Keratinocyte (primary cell): ENCODE results near the gene PGAP3. TPM values are rescaled to one million over a fixed set of nuclear protein-coding genes. Genes with fewer than 3 reads are reported as not detected.

Source experiments
- DNase-seq: peaks from one replicate; pipeline ENCODE4 v3.0.0-alpha.2; 2011; ENCODE audit warnings: low read depth, missing footprints, low spot score
- FAIRE-seq: peaks from 2 replicates; lab custom pipeline; 2011; peaks lifted over from hg19 to GRCh38; lab: Jason Lieb, UNC
- H2AFZ ChIP-seq: 2 replicates; pipeline ENCODE4 v1.6.0; 2012; ENCODE audit warnings: low read length, control low read depth, inconsistent platforms; ENCODE audit not compliant: control insufficient read depth
- H3K27ac ChIP-seq: 2 replicates; pipeline ENCODE4 v1.5.1; 2011; ENCODE audit warnings: low read length; ENCODE audit not compliant: control insufficient read depth, insufficient read depth
- H3K27me3 ChIP-seq: 3 replicates; pipeline ENCODE4 v1.6.0; 2011; ENCODE audit warnings: low read length; ENCODE audit not compliant: control insufficient read depth, insufficient read depth; ENCODE audit errors: extremely low read depth
- H3K36me3 ChIP-seq, 2 experiments: 2 replicates in 1 of 2; 3 replicates in 1 of 2; pipeline ENCODE4 v1.5.1; 2011; ENCODE audit warnings: low read length in 2 of 2, mild to moderate bottlenecking in 1 of 2; ENCODE audit not compliant: control insufficient read depth in 2 of 2, insufficient read depth in 2 of 2; ENCODE audit errors: extremely low read depth in 1 of 2
- H3K4me1 ChIP-seq: 3 replicates; pipeline ENCODE4 v1.5.1; 2011; ENCODE audit warnings: low read length; ENCODE audit not compliant: control insufficient read depth, insufficient read depth; ENCODE audit errors: extremely low read depth
- H3K4me2 ChIP-seq: 3 replicates; pipeline ENCODE4 v1.6.0; 2011; ENCODE audit warnings: low read depth, low read length; ENCODE audit not compliant: control insufficient read depth, insufficient read depth; ENCODE audit errors: extremely low read depth
- H3K4me3 ChIP-seq, 3 experiments: fragments of 200-600 bp in 1 of 3; sonication (generic) in 1 of 3; 2 replicates in 2 of 3; 3 replicates in 1 of 3; pipeline ENCODE4 v1.5.1; 2011 to 2016; ENCODE audit warnings: low read length in 3 of 3, mild to moderate bottlenecking in 3 of 3, control low read depth in 2 of 3, inconsistent platforms in 1 of 3, low read depth in 1 of 3, mixed read lengths in 1 of 3, mixed run types in 1 of 3, moderate library complexity in 1 of 3; ENCODE audit not compliant: control insufficient read depth in 2 of 3, insufficient read depth in 2 of 3; ENCODE audit errors: extremely low read depth in 1 of 3
- H3K79me2 ChIP-seq: 2 replicates; pipeline ENCODE4 v1.6.0; 2012; ENCODE audit warnings: low read length; ENCODE audit not compliant: control insufficient read depth, insufficient read depth
- H3K9ac ChIP-seq: 3 replicates; pipeline ENCODE4 v1.6.0; 2011; ENCODE audit warnings: low read length; ENCODE audit not compliant: control insufficient read depth, insufficient read depth; ENCODE audit errors: extremely low read depth
- H3K9me1 ChIP-seq: 3 replicates; pipeline ENCODE4 v1.6.0; 2011; ENCODE audit warnings: low read length; ENCODE audit not compliant: control insufficient read depth, insufficient read depth; ENCODE audit errors: extremely low read depth
- H3K9me3 ChIP-seq: 2 replicates; pipeline ENCODE4 v1.5.1; 2012; ENCODE audit warnings: low read depth, low read length; ENCODE audit not compliant: control insufficient read depth
- H4K20me1 ChIP-seq: 3 replicates; pipeline ENCODE4 v1.6.0; 2011; ENCODE audit warnings: low read length; ENCODE audit not compliant: control insufficient read depth, insufficient read depth; ENCODE audit errors: extremely low read depth
- CTCF ChIP-seq, 3 experiments: IDR thresholded peaks in 1 of 3; conservative IDR thresholded peaks in 1 of 3; optimal IDR thresholded peaks in 1 of 3; 2 replicates in 2 of 3; 3 replicates in 1 of 3; pipeline versions ENCODE3 to v1.5.1; 2011; ENCODE audit warnings: low read length in 3 of 3, mild to moderate bottlenecking in 3 of 3, moderate library complexity in 2 of 3, control low read depth in 1 of 3, inconsistent platforms in 1 of 3; ENCODE audit not compliant: insufficient read depth in 2 of 3; ENCODE audit errors: extremely low read depth in 1 of 3
- EZH2 ChIP-seq: IDR thresholded peaks from one replicate; pipeline ENCODE4 v1.6.1; 2012; ENCODE audit warnings: inconsistent platforms, mild to moderate bottlenecking, low read length, moderate library complexity
- dilution Hi-C: fragments of 300-500 bp; cut with MboI; formaldehyde crosslinking; loops from one replicate; pipeline ENCODE4 v1.7.0; 2020; ENCODE audit warnings: low sequenced_read_pairs; ENCODE audit not compliant: extremely low pct_ligation_motif_present
- polyA plus RNA-seq, 5 experiments: library from polyadenylated mRNA; depleted of rRNA in 3 of 5; stranded (reverse) in 3 of 5; stranded (forward) in 1 of 5; unstranded in 1 of 5; fragments of >200 nt; gene quantifications; 1 replicate in 1 of 5; 2 replicates in 3 of 5; 3 replicates in 1 of 5; pipeline versions ENCODE4 v1.2.1 to v1.2.3, GENCODE V29; 2011 to 2012; ENCODE audit warnings: missing spikeins in 2 of 5, low read depth in 1 of 5, low replicate concordance in 1 of 5

Gene PGAP3
- polyA plus RNA-seq, 1 donor (not counting 4 experiments of a cell fraction or from before 2014, with no cell fraction given): 5.6 TPM

- Histone ChIP-seq H3K9ac (no peak overlapping the region), H3K9me1 (no peaks in the 10 kb centered on the region), H3K4me1 (peaks cover 11% of the 10 kb centered on the region), H4K20me1 (no peaks in the 10 kb centered on the region), H3K27ac (no peak overlapping the region), H3K4me2 (no peak overlapping the region), H2AFZ (no peak overlapping the region), H3K9me3 (no peaks in the 10 kb centered on the region), H3K79me2 (peaks cover 4% of the 10 kb centered on the region), H3K27me3 (no peaks in the 10 kb centered on the region), H3K4me3 (no peak overlapping the region), H3K36me3 (peaks cover 3 to 5% of the 10 kb centered on the region in 2 experiments)
- no peak for TF ChIP-seq EZH2
- TF ChIP-seq CTCF (optimal IDR thresholded peaks at IDR 0.05 in 1 of 3, IDR thresholded peaks at IDR 0.05 in 1 of 3, conservative IDR thresholded peaks at IDR 0.05 in 1 of 3; ENCODE audit: extremely low read depth in 1 of 3, insufficient read depth in 2 of 3, low read length in 3 of 3): no peak
- no peak for DNase-seq
- dilution Hi-C loops: no loop called here
- no peak for FAIRE-seq
Observed at GRCh38 chr17:39732586-39732985, 44.7 kb upstream of the PGAP3 start.

GRCh38 chr17:39730095-39730921 is 42.5 kb upstream of the PGAP3 start, which contains the start of gene MIEN1:
Gene MIEN1 (minus strand): TSS chr17:39730532. CDS start chr17:39730495, 37 bp downstream.
- H3K9me1 ChIP-seq: peaks cover 2% of the 10 kb centered on the region
- TF ChIP-seq EZH2 (no peak), CTCF (optimal IDR thresholded peaks at IDR 0.05 in 1 of 3, IDR thresholded peaks at IDR 0.05 in 1 of 3, conservative IDR thresholded peaks at IDR 0.05 in 1 of 3; ENCODE audit: extremely low read depth in 1 of 3, insufficient read depth in 2 of 3, low read length in 3 of 3) (peak; percentile 58 to 94 (median 80))
- peaks cover 15 to 17% of the 10 kb centered on the region in 2 experiments for H3K36me3 ChIP-seq
- peak within 1 kb of the TSS; percentile 77 for H3K27ac ChIP-seq
- peaks cover 8% of the 10 kb centered on the region for H3K4me1 ChIP-seq
- peak within 1 kb of the TSS; percentile 87 for H3K9ac ChIP-seq
- H3K4me2 ChIP-seq: peak within 1 kb of the TSS; percentile 99
- H3K27me3 ChIP-seq: no peaks in the 10 kb centered on the region
- H3K79me2 ChIP-seq: peaks cover 4% of the 10 kb centered on the region
- no peaks in the 10 kb centered on the region for H3K9me3 ChIP-seq
- dilution Hi-C loops: no loop called here
- H3K4me3 ChIP-seq: peak within 1 kb of the TSS; percentile 67 to 88 (median 85)
- H2AFZ ChIP-seq: peak within 1 kb of the TSS; percentile 78
- FAIRE-seq: no peak
- no peak for DNase-seq
- H4K20me1 ChIP-seq: no peaks in the 10 kb centered on the region
